ENCODE results near the gene BGLAP. TPM values are rescaled to one million over a fixed set of nuclear protein-coding genes. Genes with fewer than 3 reads are reported as not detected.

The BGLAP gene
- total RNA-seq, 1 experiment from 2014 or later, result 2.3 TPM

DNA sequence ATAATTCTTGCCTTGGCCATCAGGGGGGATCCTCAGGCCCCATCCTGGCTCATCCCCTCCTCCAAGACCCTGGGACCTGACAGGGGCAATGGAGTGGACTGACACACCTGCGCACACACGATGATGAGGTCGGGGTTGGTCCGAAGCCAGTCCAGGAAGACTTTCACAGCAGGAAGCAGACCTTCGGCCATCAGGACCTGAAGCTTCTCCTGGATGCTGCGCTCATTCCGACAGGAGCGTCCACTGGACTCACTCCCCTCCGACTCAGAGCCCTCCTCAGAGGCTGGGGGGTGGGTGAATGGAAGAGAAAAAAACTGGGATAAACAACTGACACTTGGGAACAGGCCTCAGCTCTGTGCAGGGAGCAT is 21.3 kb downstream of the BGLAP start:
- CTCF ChIA-PET, result no interaction called here
- Mint-ChIP-seq H3K27me3 (ENCODE audit: low read depth) (no peaks in the 10 kb centered on the region), H3K27ac (no peak overlapping the region), H3K4me1 (no peaks in the 10 kb centered on the region), H3K36me3 (peaks cover 83% of the 10 kb centered on the region), H3K4me3 (no peak overlapping the region), H3K9me3 (no peaks in the 10 kb centered on the region)
- no peak for ATAC-seq
- POLR2A ChIA-PET, result no interaction called here
- TF ChIP-seq, protein P1, sequence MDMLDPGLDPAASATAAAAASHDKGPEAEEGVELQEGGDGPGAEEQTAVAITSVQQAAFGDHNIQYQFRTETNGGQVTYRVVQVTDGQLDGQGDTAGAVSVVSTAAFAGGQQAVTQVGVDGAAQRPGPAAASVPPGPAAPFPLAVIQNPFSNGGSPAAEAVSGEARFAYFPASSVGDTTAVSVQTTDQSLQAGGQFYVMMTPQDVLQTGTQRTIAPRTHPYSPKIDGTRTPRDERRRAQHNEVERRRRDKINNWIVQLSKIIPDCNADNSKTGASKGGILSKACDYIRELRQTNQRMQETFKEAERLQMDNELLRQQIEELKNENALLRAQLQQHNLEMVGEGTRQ (CRISPR knock-in tag; IDR thresholded peaks at IDR 0.05), result no peak
- TF ChIP-seq, protein P2, sequence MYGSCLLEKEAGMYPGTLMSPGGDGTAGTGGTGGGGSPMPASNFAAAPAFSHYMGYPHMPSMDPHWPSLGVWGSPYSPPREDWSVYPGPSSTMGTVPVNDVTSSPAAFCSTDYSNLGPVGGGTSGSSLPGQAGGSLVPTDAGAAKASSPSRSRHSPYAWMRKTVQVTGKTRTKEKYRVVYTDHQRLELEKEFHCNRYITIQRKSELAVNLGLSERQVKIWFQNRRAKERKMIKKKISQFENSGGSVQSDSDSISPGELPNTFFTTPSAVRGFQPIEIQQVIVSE (CRISPR knock-in tag; IDR thresholded peaks at IDR 0.05; ENCODE audit: borderline replicate concordance), result no peak
- TF ChIP-seq, protein P3, sequence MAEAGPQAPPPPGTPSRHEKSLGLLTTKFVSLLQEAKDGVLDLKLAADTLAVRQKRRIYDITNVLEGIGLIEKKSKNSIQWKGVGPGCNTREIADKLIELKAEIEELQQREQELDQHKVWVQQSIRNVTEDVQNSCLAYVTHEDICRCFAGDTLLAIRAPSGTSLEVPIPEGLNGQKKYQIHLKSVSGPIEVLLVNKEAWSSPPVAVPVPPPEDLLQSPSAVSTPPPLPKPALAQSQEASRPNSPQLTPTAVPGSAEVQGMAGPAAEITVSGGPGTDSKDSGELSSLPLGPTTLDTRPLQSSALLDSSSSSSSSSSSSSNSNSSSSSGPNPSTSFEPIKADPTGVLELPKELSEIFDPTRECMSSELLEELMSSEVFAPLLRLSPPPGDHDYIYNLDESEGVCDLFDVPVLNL (CRISPR knock-in tag; IDR thresholded peaks at IDR 0.05; ENCODE audit: borderline replicate concordance, low read depth), result no peak
- TF ChIP-seq CREM (CRISPR knock-in tag; IDR thresholded peaks at IDR 0.05), result no peak
- TF ChIP-seq, protein P4, sequence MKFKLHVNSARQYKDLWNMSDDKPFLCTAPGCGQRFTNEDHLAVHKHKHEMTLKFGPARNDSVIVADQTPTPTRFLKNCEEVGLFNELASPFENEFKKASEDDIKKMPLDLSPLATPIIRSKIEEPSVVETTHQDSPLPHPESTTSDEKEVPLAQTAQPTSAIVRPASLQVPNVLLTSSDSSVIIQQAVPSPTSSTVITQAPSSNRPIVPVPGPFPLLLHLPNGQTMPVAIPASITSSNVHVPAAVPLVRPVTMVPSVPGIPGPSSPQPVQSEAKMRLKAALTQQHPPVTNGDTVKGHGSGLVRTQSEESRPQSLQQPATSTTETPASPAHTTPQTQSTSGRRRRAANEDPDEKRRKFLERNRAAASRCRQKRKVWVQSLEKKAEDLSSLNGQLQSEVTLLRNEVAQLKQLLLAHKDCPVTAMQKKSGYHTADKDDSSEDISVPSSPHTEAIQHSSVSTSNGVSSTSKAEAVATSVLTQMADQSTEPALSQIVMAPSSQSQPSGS (CRISPR knock-in tag; IDR thresholded peaks at IDR 0.05; ENCODE audit: borderline replicate concordance, low read depth), result no peak
- no peak for TF ChIP-seq ZBTB21 (CRISPR knock-in tag; IDR thresholded peaks at IDR 0.05; ENCODE audit: borderline replicate concordance)
- TF ChIP-seq, protein P5, sequence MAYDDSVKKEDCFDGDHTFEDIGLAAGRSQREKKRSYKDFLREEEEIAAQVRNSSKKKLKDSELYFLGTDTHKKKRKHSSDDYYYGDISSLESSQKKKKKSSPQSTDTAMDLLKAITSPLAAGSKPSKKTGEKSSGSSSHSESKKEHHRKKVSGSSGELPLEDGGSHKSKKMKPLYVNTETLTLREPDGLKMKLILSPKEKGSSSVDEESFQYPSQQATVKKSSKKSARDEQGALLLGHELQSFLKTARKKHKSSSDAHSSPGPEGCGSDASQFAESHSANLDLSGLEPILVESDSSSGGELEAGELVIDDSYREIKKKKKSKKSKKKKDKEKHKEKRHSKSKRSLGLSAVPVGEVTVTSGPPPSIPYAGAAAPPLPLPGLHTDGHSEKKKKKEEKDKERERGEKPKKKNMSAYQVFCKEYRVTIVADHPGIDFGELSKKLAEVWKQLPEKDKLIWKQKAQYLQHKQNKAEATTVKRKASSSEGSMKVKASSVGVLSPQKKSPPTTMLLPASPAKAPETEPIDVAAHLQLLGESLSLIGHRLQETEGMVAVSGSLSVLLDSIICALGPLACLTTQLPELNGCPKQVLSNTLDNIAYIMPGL (CRISPR knock-in tag; IDR thresholded peaks at IDR 0.05), result no peak
- TF ChIP-seq, protein P6, sequence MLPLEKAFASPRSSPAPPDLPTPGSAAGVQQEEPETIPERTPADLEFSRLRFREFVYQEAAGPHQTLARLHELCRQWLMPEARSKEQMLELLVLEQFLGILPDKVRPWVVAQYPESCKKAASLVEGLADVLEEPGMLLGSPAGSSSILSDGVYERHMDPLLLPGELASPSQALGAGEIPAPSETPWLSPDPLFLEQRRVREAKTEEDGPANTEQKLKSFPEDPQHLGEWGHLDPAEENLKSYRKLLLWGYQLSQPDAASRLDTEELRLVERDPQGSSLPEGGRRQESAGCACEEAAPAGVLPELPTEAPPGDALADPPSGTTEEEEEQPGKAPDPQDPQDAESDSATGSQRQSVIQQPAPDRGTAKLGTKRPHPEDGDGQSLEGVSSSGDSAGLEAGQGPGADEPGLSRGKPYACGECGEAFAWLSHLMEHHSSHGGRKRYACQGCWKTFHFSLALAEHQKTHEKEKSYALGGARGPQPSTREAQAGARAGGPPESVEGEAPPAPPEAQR (CRISPR knock-in tag; IDR thresholded peaks at IDR 0.05), result no peak
- no peak for TF ChIP-seq ELF4 (CRISPR knock-in tag; IDR thresholded peaks at IDR 0.05; ENCODE audit: low read depth)
- TF ChIP-seq, protein P7, sequence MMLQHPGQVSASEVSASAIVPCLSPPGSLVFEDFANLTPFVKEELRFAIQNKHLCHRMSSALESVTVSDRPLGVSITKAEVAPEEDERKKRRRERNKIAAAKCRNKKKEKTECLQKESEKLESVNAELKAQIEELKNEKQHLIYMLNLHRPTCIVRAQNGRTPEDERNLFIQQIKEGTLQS (CRISPR knock-in tag; conservative IDR thresholded peaks at IDR 0.05), result no peak
- TF ChIP-seq, protein P8, sequence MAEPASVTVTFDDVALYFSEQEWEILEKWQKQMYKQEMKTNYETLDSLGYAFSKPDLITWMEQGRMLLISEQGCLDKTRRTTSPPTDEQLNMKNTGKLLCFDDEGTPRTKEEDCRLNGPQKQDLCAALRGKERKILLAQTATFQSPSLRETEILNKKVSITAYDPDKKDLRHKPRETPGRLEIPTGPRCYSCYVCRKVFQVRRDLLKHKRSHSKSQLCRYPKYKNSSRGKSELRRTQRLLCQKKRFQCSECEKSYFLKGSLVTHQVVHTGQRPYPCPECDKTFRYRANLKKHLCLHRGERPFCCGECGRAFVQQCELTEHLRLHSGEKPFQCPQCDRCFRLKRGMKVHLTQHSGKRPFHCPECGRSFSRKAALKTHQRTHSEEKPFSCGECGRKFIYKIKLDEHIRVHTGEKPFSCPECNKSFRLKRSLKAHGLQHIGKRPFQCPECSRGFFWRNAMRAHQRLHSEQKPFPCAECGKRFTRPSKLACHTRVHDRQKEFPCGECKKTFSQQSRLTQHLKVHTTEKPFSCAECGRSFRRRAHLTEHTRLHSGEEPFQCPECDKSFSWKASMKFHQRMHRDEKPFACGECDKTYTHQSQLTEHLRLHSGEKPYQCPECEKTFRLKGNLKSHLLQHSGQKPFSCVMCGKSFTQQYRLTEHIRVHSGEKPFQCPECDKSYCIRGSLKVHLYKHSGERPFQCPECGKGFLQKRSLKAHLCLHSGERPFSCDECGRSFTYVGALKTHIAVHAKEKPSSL (CRISPR knock-in tag; conservative IDR thresholded peaks at IDR 0.05), result no peak
- TF ChIP-seq, protein P9, sequence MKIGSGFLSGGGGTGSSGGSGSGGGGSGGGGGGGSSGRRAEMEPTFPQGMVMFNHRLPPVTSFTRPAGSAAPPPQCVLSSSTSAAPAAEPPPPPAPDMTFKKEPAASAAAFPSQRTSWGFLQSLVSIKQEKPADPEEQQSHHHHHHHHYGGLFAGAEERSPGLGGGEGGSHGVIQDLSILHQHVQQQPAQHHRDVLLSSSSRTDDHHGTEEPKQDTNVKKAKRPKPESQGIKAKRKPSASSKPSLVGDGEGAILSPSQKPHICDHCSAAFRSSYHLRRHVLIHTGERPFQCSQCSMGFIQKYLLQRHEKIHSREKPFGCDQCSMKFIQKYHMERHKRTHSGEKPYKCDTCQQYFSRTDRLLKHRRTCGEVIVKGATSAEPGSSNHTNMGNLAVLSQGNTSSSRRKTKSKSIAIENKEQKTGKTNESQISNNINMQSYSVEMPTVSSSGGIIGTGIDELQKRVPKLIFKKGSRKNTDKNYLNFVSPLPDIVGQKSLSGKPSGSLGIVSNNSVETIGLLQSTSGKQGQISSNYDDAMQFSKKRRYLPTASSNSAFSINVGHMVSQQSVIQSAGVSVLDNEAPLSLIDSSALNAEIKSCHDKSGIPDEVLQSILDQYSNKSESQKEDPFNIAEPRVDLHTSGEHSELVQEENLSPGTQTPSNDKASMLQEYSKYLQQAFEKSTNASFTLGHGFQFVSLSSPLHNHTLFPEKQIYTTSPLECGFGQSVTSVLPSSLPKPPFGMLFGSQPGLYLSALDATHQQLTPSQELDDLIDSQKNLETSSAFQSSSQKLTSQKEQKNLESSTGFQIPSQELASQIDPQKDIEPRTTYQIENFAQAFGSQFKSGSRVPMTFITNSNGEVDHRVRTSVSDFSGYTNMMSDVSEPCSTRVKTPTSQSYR (CRISPR knock-in tag; IDR thresholded peaks at IDR 0.05), result no peak
- no peak for DNase-seq (ENCODE audit: low spot score)

Measured in WTC11 (cell line).